Stomach (tissue), 4 donors: ENCODE results near the gene BIRC6.

ENCODE experiments used
- CTCF ChIP-seq, 7 experiments: fragments of 450-650 bp in 4 of 7; fragments of 200-600 bp in 3 of 7; sonication (generic) in 3 of 7; IDR thresholded peaks; one replicate each; pipeline ENCODE4 v1.5.1; 2016 to 2019; ENCODE audit warnings: antibody characterized with exemption in 7 of 7, control low read depth in 2 of 7, mild to moderate bottlenecking in 1 of 7
- EP300 ChIP-seq: sonication (generic); formaldehyde crosslinking; IDR thresholded peaks from one replicate; pipeline ENCODE4 v1.6.1; 2017; ENCODE audit warnings: antibody characterized with exemption
- POLR2A ChIP-seq, 4 donors: fragments of 450-650 bp; IDR thresholded peaks; one replicate each; pipeline ENCODE4 v1.6.1; 2016; ENCODE audit warnings: antibody characterized with exemption in 4 of 4, control low read depth in 2 of 4, mild to moderate bottlenecking in 1 of 4, moderate library complexity in 1 of 4
- POLR2AphosphoS5 ChIP-seq, 3 donors: sonication (generic); formaldehyde crosslinking; IDR thresholded peaks; one replicate each; pipeline ENCODE4 v1.6.1; 2016; ENCODE audit warnings: antibody characterized with exemption in 3 of 3

- no peak for TF ChIP-seq CTCF (IDR thresholded peaks at IDR 0.05)
- TF ChIP-seq POLR2AphosphoS5 (IDR thresholded peaks at IDR 0.05) = no peak
- TF ChIP-seq POLR2A (IDR thresholded peaks at IDR 0.05) = no peak
- no peak for TF ChIP-seq EP300
These were observed 265.9 kb downstream of the BIRC6 start for GRCh38 chr2:32622570-32623310.
